ENCODE data around the gene ST7.

The ST7 gene

DNA sequence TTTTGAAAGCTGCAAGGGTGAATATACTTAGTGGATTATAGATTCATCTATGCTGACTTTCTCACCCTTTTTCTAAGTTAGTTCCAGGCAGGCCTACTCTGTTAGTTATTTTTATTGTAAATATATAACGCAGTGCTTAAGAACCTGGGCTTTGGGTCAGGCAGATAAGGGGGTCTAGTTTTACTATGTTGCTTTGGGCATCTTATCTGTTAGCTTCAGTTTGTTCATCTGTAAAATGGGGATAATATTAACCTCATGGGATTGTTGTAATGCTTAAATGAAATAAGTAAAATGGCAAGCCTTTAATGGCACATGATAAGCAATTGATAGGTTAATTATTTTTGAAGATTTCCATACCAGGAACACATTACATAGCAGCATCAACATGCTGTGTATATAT, 79.5 kb downstream of the ST7 start:
- H3K9ac ChIP-seq (ENCODE audit: insufficient read length, low read depth) = no peak overlapping the region
- H3K9me3 ChIP-seq (ENCODE audit: insufficient read depth, low read length) = peaks cover 13% of the 10 kb centered on the region
- DNase-seq (ENCODE audit: low read depth, low spot score) = no peak
- peaks cover 4% of the 10 kb centered on the region for H3K36me3 ChIP-seq (ENCODE audit: insufficient read depth, insufficient read length, low read length)
- H3K27me3 ChIP-seq (ENCODE audit: insufficient read depth, insufficient read length) = no peaks in the 10 kb centered on the region
- H3K4me3 ChIP-seq (ENCODE audit: insufficient read length, low read depth) = no peak overlapping the region
- TF ChIP-seq YY1 (IDR thresholded peaks at IDR 0.05; ENCODE audit: insufficient read depth, insufficient read length) = no peak
- TF ChIP-seq SUZ12 (IDR thresholded peaks at IDR 0.05; ENCODE audit: extremely low read depth, insufficient read depth, insufficient read length) = no peak
- TF ChIP-seq ZNF274 (IDR thresholded peaks at IDR 0.05; ENCODE audit: low read depth, low read length) = no peak
- no peaks in the 10 kb centered on the region for H3K4me1 ChIP-seq (ENCODE audit: insufficient read depth, insufficient read length)

DNA sequence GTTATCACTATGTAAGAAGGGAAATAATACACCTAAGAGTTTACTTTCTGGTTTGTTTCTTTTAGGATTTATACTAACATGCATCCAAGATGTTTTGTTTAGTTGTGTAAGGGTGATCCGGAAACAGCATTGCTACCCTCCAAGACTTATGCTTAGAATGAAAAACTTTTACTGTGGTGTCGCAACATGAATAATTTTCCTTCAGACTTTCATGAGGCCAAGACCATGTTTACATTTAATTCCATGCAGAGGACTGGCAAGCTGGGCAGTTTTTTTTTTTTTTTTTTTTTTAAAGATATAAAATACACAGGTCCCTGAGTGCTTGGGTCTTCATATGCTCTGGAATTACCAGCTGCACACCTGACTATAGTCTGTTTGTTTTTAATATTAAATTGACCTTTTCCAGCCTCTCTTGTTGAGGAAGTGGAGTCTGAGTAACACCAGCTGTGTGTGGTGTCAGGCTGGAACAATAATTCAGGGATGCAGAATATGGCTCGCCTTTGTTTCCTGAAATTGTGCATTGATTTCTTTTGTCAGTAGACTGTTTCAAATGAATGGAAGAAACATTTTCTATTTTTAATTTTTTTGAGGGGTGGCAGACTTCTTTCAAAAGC, 81.7 kb downstream of the ST7 start:
- Histone ChIP-seq H3K27me3 (ENCODE audit: insufficient read depth, insufficient read length) (no peaks in the 10 kb centered on the region), H3K9me3 (ENCODE audit: insufficient read depth, low read length) (peaks cover 13% of the 10 kb centered on the region), H3K4me1 (ENCODE audit: insufficient read depth, insufficient read length) (no peaks in the 10 kb centered on the region), H3K36me3 (ENCODE audit: insufficient read depth, insufficient read length, low read length) (peaks cover 4% of the 10 kb centered on the region), H3K4me3 (ENCODE audit: insufficient read length, low read depth) (no peak overlapping the region), H3K9ac (ENCODE audit: insufficient read length, low read depth) (no peak overlapping the region)
- no peak for DNase-seq (ENCODE audit: low read depth, low spot score)
- TF ChIP-seq YY1 (IDR thresholded peaks at IDR 0.05; ENCODE audit: insufficient read depth, insufficient read length) (no peak), ZNF274 (IDR thresholded peaks at IDR 0.05; ENCODE audit: low read depth, low read length) (no peak), SUZ12 (IDR thresholded peaks at IDR 0.05; ENCODE audit: extremely low read depth, insufficient read depth, insufficient read length) (no peak)

DNA sequence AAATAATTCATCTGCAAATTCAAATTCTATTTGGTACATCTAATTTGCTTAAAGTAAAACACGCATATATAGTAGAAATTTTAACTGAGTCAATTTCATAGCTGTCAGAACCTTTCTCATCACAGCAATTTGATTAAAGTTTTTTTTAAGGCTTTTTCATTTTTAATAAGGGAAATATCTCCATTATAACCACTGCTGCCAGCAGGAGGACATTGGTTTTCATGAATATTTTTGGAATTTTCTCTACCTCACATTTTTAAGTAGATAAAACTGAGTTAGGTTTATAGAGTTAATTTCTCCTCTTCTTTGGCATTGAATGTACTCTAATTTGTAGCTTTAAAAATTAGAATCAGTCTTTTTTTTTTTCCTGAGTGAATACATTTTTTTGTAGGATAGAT, 82.2 kb downstream of the ST7 start:
- Histone ChIP-seq H3K4me3 (ENCODE audit: insufficient read length, low read depth) (no peak overlapping the region), H3K9me3 (ENCODE audit: insufficient read depth, low read length) (peaks cover 10% of the 10 kb centered on the region)

DNA sequence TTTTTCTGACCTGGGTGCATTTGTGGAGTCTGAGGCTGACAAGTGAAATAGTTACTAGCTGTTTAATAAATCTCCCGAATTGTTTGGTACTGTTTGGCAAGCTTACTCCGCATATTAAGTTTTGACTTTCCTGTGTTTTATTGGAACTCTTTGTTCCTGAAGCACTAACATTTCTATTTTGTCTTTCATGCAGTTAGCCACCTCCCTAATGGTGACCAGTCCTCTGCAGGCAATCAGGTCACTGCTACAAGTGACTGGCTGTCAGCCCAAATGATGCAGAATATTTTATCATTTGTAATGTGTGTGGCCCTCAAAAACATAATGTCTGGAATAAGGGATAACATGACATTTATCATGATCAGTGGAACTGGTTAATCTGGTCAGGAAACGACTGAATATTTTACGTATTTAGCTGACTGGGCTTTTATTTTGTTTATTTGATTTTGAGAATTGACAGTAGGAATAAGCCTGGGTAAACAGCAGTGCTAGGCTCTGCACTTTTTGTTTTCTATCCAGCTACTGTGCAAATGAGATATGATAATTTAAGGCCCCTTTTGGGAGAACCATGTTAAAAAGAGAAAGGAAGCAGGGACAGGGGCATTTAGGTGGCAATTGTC, 82.9 kb downstream of the ST7 start:
- TF ChIP-seq SUZ12 (IDR thresholded peaks at IDR 0.05; ENCODE audit: extremely low read depth, insufficient read depth, insufficient read length) (no peak), ZNF274 (IDR thresholded peaks at IDR 0.05; ENCODE audit: low read depth, low read length) (no peak), YY1 (IDR thresholded peaks at IDR 0.05; ENCODE audit: insufficient read depth, insufficient read length) (no peak)
- H3K9ac ChIP-seq (ENCODE audit: insufficient read length, low read depth) = no peak overlapping the region
- DNase-seq (ENCODE audit: low read depth, low spot score) = no peak
- H3K9me3 ChIP-seq (ENCODE audit: insufficient read depth, low read length) = peaks cover 3% of the 10 kb centered on the region
- H3K4me3 ChIP-seq (ENCODE audit: insufficient read length, low read depth) = no peak overlapping the region
- no peaks in the 10 kb centered on the region for H3K4me1 ChIP-seq (ENCODE audit: insufficient read depth, insufficient read length)
- no peaks in the 10 kb centered on the region for H3K27me3 ChIP-seq (ENCODE audit: insufficient read depth, insufficient read length)
- H3K36me3 ChIP-seq (ENCODE audit: insufficient read depth, insufficient read length, low read length) = peaks cover 4% of the 10 kb centered on the region

More for the DNA sequence above, 82.2 kb downstream of the ST7 start:
- no peak overlapping the region for H3K9ac ChIP-seq (ENCODE audit: insufficient read length, low read depth)
- H3K27me3 ChIP-seq (ENCODE audit: insufficient read depth, insufficient read length) = no peaks in the 10 kb centered on the region
- no peaks in the 10 kb centered on the region for H3K4me1 ChIP-seq (ENCODE audit: insufficient read depth, insufficient read length)
- no peak for DNase-seq (ENCODE audit: low read depth, low spot score)
- peaks cover 4% of the 10 kb centered on the region for H3K36me3 ChIP-seq (ENCODE audit: insufficient read depth, insufficient read length, low read length)
- no peak for TF ChIP-seq SUZ12 (IDR thresholded peaks at IDR 0.05; ENCODE audit: extremely low read depth, insufficient read depth, insufficient read length)
- no peak for TF ChIP-seq YY1 (IDR thresholded peaks at IDR 0.05; ENCODE audit: insufficient read depth, insufficient read length)
- TF ChIP-seq ZNF274 (IDR thresholded peaks at IDR 0.05; ENCODE audit: low read depth, low read length) = no peak

DNA sequence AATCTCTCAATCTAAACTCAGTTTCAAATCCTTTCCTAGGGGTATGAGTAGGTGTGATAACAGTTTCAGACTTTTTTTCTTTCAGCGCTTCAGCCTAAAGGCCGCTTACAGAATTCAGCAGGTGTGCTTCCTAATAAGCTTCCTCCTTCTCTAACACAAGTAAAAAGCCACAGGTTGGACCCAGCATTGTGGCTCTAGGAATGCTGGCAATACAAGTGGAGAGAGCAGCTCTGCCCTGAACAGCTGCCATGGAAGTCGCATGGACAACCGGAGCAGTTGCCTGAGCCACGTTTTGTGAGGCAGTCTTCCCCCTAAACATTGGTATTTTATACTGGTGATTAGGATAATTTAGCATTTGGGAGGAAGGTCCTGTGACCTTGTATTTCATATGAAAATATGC, 83.5 kb downstream of the ST7 start:
- no peak for DNase-seq (ENCODE audit: low read depth, low spot score)
- no peak for TF ChIP-seq SUZ12 (IDR thresholded peaks at IDR 0.05; ENCODE audit: extremely low read depth, insufficient read depth, insufficient read length)
- TF ChIP-seq ZNF274 (IDR thresholded peaks at IDR 0.05; ENCODE audit: low read depth, low read length) = no peak
- TF ChIP-seq YY1 (IDR thresholded peaks at IDR 0.05; ENCODE audit: insufficient read depth, insufficient read length) = no peak

DNA sequence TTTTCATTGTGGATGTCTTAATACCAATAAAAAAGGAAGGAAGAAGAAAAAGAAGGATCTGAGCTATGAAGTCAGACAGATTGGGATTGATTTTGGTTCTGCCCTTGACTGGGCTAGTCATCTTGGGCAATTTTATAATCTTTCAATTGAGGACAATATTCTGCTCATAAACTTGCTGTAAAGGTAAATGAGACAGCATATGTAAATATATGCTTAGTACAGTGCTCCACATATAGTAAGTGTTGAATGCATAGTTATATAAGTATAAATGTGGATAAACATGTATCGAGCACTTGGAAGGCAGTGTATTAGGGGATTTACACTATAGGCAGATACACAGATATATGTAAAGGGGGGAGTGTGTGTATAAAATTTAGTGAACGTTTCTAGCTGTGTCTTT, 85.1 kb downstream of the ST7 start:
- no peaks in the 10 kb centered on the region for H3K27me3 ChIP-seq (ENCODE audit: insufficient read depth, insufficient read length)
- no peak overlapping the region for H3K9ac ChIP-seq (ENCODE audit: insufficient read length, low read depth)
- no peaks in the 10 kb centered on the region for H3K9me3 ChIP-seq (ENCODE audit: insufficient read depth, low read length)
- H3K4me3 ChIP-seq (ENCODE audit: insufficient read length, low read depth) = no peak overlapping the region
- TF ChIP-seq ZNF274 (IDR thresholded peaks at IDR 0.05; ENCODE audit: low read depth, low read length) (no peak), YY1 (IDR thresholded peaks at IDR 0.05; ENCODE audit: insufficient read depth, insufficient read length) (no peak), SUZ12 (IDR thresholded peaks at IDR 0.05; ENCODE audit: extremely low read depth, insufficient read depth, insufficient read length) (no peak)
- DNase-seq (ENCODE audit: low read depth, low spot score) = no peak
- H3K4me1 ChIP-seq (ENCODE audit: insufficient read depth, insufficient read length) = no peaks in the 10 kb centered on the region
- H3K36me3 ChIP-seq (ENCODE audit: insufficient read depth, insufficient read length, low read length) = peaks cover 4% of the 10 kb centered on the region

More for the DNA sequence above, 83.5 kb downstream of the ST7 start:
- Histone ChIP-seq H3K4me3 (ENCODE audit: insufficient read length, low read depth) (no peak overlapping the region), H3K9me3 (ENCODE audit: insufficient read depth, low read length) (no peaks in the 10 kb centered on the region), H3K27me3 (ENCODE audit: insufficient read depth, insufficient read length) (no peaks in the 10 kb centered on the region), H3K36me3 (ENCODE audit: insufficient read depth, insufficient read length, low read length) (peaks cover 4% of the 10 kb centered on the region), H3K9ac (ENCODE audit: insufficient read length, low read depth) (no peak overlapping the region), H3K4me1 (ENCODE audit: insufficient read depth, insufficient read length) (no peaks in the 10 kb centered on the region)

DNA sequence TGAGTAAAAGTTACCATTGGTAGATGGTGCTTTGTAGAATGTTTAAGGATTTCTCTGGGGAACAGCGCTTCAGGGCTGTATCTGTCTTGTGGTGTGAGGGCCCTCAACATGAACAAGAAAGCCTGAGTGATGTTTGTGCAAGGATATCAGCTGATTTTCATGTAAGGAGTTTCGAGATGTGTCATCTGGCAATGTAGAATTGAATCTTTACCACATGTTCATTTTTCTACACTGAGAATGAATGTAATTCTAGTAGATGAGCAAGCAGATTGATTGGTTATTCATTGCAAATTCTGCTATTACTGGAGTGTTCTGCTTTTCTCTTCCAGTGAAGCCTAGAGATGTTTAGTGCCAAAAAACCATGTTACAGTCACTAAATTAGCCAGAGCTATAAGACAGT, 87.7 kb downstream of the ST7 start:
- Histone ChIP-seq H3K4me1 (ENCODE audit: insufficient read depth, insufficient read length) (no peaks in the 10 kb centered on the region), H3K9me3 (ENCODE audit: insufficient read depth, low read length) (no peaks in the 10 kb centered on the region), H3K27me3 (ENCODE audit: insufficient read depth, insufficient read length) (no peaks in the 10 kb centered on the region), H3K9ac (ENCODE audit: insufficient read length, low read depth) (no peak overlapping the region), H3K4me3 (ENCODE audit: insufficient read length, low read depth) (no peak overlapping the region), H3K36me3 (ENCODE audit: insufficient read depth, insufficient read length, low read length) (peaks cover 4% of the 10 kb centered on the region)
- TF ChIP-seq SUZ12 (IDR thresholded peaks at IDR 0.05; ENCODE audit: extremely low read depth, insufficient read depth, insufficient read length) (no peak), ZNF274 (IDR thresholded peaks at IDR 0.05; ENCODE audit: low read depth, low read length) (no peak), YY1 (IDR thresholded peaks at IDR 0.05; ENCODE audit: insufficient read depth, insufficient read length) (no peak)
- DNase-seq (ENCODE audit: low read depth, low spot score) = no peak
